HG03558 (cell line): Measurements from ENCODE around the gene ACTN4.

Experiments used
- ATAC-seq: cut with Tn5 transposase; IDR thresholded peaks from one replicate; pipeline ENCODE4 v1.9.1; 2021; ENCODE audit warnings: moderate number of reproducible peaks; ENCODE audit not compliant: unreplicated experiment; ENCODE audit errors: extremely low read depth

The ACTN4 gene

DNA sequence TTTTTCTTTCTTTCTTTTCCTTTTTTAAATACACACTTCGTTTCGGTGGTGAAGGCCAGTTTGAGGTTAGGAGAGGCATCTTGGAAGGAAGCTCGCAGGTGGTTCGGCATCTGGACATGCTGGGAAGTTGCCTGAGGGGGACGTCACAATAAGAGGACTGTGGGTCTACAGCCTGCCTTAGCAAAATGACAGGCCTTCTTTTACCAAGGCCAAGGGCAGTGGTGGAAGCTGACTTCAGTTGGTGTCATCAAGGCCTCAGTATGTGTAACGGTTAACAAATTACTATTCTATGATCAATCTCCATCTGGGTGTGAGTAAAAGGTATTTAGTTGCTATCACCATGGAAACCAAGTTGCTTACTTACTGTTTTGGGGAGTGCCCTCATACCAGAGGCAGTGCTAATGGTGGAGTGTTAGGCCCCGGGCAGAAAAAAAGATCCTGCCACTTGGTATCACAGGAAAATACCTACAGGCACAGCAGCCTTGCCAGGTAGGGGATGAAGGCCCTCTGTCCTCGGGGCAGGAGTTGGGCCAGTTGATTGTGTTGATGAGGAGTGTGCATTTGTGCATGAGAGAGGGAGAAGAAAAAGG is 10.3 kb downstream of the ACTN4 start:
- ATAC-seq, result no peak

DNA sequence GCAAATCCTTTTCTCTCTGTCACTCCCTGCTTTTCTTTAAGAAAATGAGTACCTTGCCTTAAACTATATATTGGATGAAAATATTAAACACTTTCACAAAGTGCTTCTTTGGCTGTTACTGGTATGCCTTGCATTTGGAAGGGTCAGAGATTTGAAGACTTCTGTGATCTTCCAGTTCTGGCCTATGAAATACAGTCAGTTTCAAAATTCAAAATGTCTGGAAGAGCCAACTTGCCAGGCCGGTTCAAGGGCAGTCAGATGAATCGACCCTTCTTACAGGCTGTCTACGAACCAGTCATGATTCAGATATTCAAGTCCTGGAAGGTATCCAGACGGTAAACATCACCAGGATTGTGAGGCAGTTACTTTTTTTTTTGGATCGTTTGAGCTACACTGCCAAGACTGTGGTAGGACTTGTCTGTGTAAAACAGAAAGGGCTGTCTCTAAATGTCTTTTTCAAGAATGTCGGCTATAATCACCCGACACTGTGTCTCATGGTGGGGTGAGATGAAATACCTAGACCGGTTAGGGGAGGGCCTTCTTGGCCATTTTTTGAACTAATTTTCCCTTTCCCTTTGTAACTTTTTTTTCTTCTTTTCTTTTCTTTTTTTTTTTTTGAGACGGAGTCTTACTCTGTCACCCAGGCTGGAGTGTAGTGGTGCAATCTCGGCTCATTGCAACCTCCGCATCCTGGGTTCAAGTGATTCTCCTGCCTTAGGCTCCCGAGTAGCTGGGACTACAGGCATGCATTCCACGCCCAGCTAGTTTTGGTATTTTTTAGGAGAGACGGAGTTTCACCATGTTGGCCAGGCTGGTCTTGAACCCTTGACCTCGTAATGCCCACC is 11.2 kb downstream of the ACTN4 start:
- no peak for ATAC-seq

DNA sequence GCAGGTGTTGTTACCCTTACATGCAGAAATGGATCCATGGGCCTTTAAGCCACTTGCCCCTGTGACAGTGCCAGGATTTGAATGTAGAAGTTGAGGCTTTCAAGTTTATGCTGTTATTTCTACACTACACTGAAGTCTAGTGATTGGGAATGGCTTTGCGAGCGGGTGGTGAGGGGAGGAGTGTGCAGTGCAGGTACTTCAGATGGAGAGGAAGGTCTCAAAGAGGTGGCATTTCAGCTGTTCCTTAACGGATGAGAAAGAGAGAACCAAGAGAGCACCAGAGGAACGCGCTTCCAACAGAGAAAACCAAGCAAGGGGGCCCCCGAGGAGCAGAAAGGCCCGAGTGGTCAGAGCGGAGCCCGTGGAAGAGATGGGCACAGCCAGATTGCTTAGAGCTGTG is 13.3 kb downstream of the ACTN4 start:
- ATAC-seq, result no peak

DNA sequence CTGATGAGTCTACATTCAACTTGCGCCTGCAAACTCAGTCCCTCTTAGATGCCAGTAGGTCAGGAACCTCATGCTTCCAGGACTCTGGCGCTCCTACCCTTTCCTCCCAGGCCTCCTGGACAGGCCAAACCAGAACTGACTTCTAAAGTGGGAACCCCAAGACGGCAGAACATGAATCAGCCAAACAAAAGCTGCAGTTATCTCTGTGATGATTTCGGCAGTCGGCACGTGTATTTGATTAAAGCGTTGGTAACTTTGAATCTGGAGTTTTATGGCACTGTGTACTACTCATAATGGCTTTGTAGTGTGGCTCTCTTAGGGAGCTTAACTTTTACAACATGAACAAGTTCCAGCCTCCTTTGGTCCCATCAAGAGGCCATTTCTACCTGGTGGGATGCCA is 13.7 kb downstream of the ACTN4 start:
- ATAC-seq, result no peak

DNA sequence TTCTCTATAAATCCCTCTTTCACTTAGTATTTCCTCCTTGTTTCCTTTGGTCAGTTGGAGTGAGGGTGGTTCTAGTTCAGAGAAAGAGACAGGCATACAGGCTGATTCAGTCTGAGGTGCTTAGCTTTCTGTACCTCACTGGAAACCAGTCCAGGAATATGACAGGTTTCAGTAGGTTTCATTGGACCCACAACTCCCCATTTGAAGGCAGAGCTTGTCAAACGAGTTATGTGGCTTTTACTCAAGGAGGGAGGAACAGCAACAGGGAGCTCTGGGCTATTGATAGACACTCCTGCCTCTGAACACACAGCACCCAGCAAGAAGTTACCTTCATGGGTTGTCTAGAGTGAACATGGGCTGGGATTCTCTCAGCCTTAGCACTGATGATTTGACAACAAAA is 14.5 kb downstream of the ACTN4 start:
- no peak for ATAC-seq

DNA sequence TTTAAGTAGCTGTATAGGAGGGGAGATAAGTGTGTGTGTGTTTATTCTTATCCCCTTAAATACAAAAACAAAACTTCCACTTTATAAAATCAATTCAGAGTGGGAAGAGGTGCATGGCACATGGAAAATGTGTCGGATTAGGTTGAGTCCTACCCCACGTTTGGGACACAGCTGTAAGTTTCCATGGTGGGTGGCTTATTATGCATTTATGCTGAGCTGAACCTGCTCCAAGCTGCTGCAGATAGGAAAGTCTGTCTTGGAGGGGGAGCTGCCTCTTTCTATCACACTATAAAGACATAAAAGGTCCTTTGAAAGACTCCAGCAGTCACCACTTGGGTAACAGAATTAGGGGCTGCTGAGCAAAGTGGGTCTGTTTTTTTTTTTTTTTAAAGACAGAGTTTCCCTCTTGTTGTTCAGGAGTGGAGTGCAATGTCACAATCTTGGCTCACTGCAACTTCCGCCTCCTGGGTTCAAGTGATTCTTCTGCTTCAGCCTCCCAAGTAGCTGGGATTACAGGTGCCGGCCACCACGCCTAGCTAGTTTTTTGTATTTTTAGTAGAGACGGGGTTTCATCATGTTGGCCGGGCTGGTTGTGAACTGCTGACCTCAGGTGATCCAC is 15.2 kb downstream of the ACTN4 start:
- no peak for ATAC-seq

DNA sequence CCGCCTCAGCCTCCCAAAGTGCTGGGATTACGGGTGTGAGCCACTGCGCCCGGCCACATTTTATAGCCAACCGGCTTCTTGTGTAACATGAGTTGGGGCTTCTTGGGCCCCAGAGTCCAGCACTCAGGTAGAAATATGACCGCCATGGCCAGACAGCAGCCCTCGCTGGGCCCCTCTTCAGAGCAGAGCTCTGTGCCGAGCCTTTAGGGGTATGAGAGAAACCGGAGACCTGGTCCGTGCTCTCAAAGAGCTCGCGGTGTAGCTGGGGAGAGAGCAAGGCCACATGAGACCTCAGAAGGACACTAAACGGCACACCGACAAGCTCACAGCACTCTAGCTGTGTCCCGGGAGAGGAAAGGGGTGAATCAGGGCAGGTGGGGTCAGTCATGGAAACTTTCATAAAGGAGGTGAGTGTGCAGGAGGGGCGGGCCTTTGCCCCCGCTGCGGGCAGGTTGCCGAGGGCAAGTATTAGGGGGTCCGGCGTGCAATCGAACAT is 15.8 kb downstream of the ACTN4 start:
- no peak for ATAC-seq

DNA sequence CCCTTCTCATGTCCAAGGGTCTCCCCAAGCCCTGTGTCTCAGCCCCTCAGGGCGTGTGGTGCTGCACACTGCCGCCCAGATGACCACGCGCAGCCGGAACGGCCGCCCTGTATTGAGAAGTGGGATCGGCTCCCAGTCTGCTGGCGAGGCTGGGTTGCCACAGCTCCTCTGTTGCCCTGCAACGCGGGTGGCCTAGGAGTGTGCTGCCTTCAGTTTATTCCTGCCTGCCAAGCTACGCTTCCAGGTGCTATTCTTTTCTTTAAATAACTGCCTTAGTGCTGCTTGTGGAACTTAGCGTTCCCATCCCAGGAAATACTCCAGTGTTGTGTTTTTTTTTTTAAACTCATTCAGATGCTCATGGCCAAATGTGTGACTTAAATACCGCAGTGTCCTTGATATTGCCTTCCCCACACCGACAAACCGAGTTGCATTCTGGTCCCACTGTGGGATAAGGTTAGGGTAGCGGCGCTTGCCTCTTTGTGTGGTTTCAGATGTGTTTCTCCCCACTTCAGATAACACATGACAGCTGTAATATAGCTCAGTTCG is 16.6 kb downstream of the ACTN4 start:
- ATAC-seq, result no peak

DNA sequence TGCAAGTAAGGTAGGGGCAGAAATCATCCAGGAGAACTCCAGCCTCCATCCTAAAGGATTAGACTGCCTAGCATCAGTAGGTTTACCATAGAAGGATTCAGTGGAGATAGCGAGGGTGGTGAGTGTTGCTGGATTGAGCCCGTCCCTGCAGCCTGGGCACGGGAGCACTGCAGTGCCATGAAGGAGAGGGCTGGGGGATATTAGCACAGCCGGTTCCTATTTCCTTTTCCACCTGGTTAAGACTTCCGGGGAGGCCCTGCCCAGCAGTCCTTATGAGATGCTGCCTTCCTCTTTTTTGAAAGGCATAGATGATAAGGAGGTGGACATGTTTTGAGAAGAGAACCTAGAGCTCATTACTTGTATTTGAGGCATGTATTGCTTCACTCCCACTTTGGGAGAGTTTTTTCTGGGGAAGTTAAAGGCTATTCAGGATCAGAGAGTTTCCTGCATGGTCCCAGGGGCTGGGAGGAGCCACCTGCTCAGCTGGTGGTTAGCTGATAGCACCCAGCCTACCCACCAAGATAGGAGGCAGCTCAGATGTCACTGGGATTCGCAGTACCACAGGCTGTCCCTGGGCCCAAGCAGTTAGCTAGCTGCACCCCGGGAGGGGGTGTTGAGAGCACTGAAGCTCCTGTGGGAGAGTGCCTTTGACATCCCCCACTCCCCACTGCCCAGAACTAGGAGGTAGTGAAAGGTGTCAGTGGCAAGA is 17.2 kb downstream of the ACTN4 start:
- no peak for ATAC-seq

DNA sequence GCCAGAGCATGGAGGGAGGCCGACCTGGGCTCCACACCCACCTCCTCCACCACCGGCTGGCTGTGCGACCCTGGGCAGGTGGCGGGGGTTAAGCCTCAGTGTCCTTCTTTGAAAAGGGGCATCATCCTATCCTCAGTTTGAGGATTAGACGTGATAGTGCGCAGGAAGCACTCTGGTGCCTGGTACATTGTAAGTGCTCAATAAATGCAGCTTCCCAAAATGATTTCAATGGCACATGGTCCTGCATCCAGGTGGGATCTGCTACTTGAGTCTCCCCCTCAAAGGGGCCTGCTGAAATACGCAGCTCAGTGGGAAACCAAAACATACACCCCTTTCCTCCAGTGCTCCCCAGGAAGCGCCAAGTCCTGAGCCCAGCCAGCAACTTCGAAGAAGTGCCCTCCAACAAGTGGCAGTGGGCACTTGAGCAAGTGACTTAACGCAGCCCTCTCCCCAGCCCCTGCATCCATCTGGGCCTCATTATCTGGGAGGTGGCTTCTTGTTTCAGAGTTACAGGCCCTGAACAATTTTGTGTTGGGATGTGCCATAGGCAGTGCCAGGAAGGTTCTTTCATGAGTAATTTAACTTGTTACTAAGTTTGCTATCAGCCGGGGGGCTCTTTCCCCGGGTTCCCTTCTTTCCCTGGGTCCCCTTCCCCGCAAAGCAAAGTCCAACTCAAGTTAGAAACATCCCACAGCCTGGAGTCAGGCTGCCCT is 17.9 kb downstream of the ACTN4 start:
- no peak for ATAC-seq

DNA sequence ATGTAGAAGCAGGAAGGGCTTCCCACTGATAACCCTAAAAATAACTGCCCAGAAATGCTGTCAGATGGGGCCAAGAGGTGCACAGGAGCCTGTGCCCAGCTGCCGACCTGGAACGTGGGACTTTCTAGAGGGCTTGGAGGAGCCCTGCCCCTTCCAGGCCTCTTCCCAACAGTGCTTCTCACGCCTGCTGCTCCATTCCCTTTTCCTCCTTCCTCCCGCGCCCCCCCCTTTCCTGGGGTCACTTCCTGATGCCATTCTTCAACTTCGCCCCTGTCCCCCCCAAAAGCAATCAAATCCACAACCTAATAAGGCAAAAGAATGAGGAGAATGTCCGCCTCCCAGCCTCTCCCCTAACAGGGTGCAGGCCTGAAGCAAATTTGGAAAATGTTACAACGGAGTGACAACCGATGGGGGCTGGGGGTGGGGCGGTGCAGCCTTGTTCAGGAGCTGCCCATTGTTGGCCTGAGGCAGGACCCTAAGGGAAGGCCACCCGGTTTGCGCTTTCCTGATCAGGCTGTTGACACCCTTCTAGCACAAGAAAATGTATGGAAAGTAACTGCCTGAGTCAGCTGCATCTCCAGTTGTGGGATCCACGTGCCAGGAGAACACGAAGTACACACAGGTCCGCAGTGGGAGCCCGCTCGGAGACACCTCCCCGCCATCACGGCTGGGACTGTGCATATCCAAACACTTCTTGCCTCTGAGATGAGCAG is 18.7 kb downstream of the ACTN4 start:
- ATAC-seq, result no peak

DNA sequence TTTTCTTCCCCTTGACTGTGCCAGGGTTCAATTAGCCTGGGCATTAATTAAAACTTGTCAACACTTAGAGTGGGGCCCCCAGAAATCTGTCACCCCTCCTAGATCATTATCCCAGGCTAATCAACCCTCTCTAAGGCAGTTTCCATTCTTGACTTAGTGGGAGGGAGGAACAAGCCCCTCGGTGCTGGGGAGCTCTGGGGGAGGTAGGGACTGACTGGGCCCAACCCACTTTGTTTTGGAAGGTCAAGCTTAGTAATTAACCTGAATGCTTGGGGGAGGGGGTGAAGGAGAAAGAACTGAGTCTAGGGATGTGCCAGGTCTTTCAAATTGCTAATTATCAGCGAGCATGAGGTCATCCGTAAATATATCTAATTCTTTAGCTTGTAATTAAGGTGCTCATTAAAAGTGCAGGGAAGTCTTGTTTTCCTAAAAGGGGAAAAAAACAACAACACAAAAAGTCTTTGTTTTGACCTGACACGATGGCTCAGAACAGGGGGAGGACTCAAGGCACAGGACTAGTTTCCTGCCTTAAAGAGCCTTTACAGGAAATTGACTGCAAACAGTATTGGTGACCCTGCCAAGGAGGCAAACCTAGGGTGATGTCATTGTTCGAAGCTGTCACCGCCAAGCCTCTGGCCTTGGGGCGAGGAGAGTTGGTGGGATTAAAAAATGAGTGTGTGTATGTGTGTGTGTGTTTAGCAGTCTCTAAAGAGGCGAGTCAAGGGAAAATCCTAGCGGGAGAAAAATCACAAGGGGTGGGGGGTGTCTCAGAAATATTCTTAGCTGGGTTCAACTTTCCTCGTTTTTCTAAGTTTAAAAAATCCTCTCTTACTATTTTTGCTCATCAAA is 19.4 kb downstream of the ACTN4 start:
- no peak for ATAC-seq

DNA sequence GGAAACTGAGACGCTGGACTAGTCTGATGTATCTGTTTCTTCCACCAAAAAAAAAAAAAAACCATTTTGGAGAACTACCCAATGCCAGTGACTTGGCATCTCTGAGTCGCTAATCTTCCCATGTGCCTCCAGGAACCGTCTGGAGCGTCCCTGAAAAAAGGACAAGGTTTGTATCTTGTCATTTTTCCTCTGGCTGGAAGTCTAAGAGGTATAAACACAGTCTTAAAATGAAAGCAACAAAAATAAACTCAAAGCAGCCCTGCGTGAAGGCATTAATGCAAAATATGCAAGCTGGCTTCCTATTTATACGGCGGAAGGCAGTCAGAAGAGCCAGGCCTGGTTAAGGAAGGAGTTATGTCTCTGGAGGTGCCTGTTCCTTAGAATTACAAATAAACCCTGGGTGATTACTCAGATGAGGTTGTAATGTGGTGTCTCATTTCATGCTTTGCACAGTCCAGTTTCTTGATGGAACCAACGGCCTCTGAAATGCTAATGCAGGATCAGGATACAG is 20.3 kb downstream of the ACTN4 start:
- no peak for ATAC-seq

DNA sequence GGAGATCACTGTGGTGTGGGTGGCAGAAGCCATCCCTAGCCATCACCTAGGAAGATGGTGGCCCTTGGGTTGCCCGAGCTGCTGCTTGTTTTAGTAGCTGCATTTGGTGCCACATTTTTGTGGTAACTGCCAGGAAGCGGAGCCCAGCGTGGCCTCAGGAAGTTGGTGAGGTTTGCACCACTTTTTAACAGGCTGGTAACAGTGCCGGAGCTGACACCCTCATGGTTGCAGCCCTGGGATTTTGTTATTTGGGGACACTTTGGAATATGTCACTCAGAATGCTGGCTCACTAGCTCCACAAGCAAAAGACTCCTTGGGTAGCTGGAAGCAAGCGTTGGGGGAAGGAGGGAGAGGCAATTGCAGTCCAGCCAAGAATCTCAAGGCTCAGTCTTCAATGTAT is 22.1 kb downstream of the ACTN4 start:
- ATAC-seq, result no peak

DNA sequence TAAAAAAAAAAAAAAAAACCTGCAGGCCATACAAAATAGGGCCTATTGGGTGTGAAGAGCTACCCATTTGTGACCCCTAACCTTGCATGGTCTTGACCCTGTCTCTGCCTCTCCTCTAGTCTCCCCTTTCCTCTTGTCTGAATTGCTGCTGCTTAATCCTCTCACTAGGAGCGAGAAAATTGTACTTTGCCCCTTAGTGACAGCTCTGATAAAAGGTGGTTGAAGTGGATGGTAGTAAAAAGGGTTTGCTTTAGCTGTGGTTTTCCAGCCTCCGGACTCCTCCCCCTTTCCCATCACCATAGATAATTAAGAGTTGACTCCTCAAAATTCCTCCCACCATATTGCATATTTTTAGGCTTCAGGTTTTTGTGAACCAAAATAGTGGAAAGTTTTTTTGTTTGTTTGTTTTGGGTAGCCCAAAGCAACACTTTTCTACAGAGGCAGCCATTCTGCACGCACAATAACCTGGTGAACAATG is 23.5 kb downstream of the ACTN4 start:
- ATAC-seq, result no peak

DNA sequence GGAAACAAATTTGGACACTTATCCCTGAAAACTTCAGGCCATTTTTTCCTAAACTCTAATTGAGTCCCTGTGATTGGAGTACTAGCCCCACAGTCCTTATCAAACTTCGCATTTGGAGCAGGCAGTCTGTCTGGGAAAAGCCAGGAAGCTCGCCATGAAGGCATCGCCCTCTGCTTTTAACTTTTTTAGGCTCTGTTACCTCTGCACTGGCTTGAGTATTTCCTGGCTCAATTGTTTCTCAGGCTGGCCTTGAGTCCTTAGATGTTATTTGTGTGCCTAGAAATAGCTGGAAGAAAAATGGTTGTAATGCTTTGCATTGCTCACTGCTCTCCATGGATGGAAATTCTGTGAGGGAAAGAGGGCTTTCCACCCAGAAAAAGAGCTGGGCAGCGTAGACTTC is 24.2 kb downstream of the ACTN4 start:
- ATAC-seq, result no peak

DNA sequence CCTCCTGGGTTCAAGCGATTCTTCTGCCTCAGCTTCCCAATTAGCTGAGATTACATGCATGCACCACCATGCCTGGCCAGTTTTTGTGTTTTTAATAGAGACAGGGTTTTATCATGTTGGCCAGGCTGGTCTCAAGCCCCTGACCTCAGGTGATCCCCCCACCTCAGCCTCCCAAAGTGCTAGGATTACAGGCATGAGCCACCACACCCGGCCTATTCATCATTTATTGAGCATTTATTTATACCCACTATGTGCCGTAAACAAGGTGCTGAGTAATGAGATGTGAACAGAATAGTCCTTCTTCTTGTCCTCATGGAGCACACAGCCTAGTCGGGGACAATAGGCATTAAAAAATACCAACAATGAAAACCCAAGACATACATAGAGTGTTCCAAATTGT is 25.6 kb downstream of the ACTN4 start:
- ATAC-seq, result no peak
